ENCODE measurements around the gene LINGO3. TPM values are rescaled to one million over a fixed set of nuclear protein-coding genes. Genes with fewer than 3 reads are reported as not detected.

LINGO3 gene
- total RNA-seq, 3 donors from 2014 or later (not counting 1 experiment from before 2014, with no cell fraction given), result 0.68 to 1.0 (median 0.84) TPM

DNA sequence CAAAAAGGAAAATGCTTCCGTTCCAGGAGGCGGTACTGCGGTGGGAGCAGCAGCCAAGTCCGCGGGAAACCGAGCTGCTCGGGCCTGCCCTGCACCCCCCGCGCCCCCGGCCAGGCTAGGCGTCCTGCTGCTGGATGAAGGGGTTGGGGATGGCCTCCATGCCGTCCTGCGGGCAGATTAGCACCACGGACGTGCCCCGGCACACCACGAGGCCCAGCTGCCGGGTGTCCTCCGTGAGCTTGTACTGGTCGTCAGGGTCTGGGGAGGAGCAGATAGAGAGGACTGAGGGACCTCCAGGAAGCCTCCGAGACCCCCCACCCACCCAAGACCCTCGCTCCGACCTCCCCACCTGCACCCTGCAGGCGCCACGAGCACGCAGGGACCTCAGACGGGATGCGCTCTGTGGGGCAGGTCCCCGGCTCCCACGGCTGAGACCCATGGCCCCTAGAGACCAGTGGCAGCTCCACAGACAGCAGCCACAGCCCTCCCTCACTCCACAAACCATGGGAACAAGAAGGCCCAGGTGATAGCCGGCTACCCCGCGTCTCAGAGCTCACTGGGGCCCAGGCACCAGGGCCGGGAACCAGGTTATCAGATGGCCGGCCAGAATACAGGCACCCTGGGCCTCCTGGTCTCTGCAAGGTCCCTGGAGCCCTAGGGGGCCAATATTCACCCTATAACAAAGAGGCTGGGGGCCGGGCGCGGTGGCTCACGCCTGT, 13.8 kb upstream of the LINGO3 start:
- ATAC-seq (no peak), DNase-seq (no peak)
- peaks cover 34% of the 10 kb centered on the region for H3K4me1 ChIP-seq (ENCODE audit: control insufficient read depth, insufficient read depth, low read length)
- WGBS (ENCODE audit: insufficient coverage), result 94% methylated on average over 39 of the region's 39 CpGs
- TF ChIP-seq, protein P1, sequence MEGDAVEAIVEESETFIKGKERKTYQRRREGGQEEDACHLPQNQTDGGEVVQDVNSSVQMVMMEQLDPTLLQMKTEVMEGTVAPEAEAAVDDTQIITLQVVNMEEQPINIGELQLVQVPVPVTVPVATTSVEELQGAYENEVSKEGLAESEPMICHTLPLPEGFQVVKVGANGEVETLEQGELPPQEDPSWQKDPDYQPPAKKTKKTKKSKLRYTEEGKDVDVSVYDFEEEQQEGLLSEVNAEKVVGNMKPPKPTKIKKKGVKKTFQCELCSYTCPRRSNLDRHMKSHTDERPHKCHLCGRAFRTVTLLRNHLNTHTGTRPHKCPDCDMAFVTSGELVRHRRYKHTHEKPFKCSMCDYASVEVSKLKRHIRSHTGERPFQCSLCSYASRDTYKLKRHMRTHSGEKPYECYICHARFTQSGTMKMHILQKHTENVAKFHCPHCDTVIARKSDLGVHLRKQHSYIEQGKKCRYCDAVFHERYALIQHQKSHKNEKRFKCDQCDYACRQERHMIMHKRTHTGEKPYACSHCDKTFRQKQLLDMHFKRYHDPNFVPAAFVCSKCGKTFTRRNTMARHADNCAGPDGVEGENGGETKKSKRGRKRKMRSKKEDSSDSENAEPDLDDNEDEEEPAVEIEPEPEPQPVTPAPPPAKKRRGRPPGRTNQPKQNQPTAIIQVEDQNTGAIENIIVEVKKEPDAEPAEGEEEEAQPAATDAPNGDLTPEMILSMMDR (IDR thresholded peaks at IDR 0.05), result no peak
- Mint-ChIP-seq H3K36me3 (no peaks in the 10 kb centered on the region), H3K27ac (no peak overlapping the region), H3K9me3 (no peaks in the 10 kb centered on the region), H3K4me3 (no peak overlapping the region), H3K27me3 (ENCODE audit: low read depth in 2 of 2) (no peaks in the 10 kb centered on the region), H3K4me1 (peaks cover 9 to 16% of the 10 kb centered on the region in 2 donors)
- H3K4me3 ChIP-seq (ENCODE audit: low read length), result no peak overlapping the region
- intact Hi-C loops (cut with micrococcal nuclease), result loop anchor here (10.0 kb wide), 1 partner anchor 47 kb away; no protein-coding TSS in a partner anchor
- H3K27ac ChIP-seq (ENCODE audit: low read length), result no peak overlapping the region
- no peaks in the 10 kb centered on the region for H3K27me3 ChIP-seq (ENCODE audit: control insufficient read depth, insufficient read depth, low read length)
- peaks cover 11% of the 10 kb centered on the region for H3K36me3 ChIP-seq (ENCODE audit: control insufficient read depth, insufficient read depth, low read length)
- H3K9me3 ChIP-seq (ENCODE audit: control insufficient read depth, insufficient read depth, low read length), result no peaks in the 10 kb centered on the region

DNA sequence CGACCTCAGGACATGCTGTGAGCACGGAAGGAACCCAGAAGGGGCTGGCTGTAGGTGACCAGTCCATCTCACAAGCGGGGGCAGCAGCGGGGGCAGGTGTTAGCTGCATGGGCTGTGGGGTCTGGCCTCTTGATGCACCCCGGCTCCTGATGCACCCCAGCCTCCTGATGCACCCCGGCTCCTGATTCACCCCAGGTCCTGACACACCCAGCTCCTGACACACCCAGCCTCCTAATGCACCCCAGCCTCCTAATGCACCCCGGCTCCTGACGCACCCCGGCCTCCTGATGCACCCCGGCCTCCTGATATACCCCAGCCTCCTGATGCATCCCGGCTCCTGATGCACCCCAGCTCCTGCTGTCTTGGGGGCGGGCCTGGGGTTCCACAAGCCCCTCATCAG, 13.0 kb upstream of the LINGO3 start:
- ATAC-seq (no peak), DNase-seq (no peak)
- H3K4me3 Mint-ChIP-seq, result no peak overlapping the region
- H3K27ac Mint-ChIP-seq, result no peak overlapping the region
- Histone ChIP-seq H3K4me3 (ENCODE audit: low read length) (no peak overlapping the region), H3K36me3 (ENCODE audit: control insufficient read depth, insufficient read depth, low read length) (peaks cover 10% of the 10 kb centered on the region), H3K9me3 (ENCODE audit: control insufficient read depth, insufficient read depth, low read length) (no peaks in the 10 kb centered on the region), H3K27ac (ENCODE audit: low read length) (no peak overlapping the region), H3K4me1 (ENCODE audit: control insufficient read depth, insufficient read depth, low read length) (peaks cover 32% of the 10 kb centered on the region), H3K27me3 (ENCODE audit: control insufficient read depth, insufficient read depth, low read length) (no peaks in the 10 kb centered on the region)
- TF ChIP-seq, protein P1 (IDR thresholded peaks at IDR 0.05), result no peak
- no peaks in the 10 kb centered on the region for H3K9me3 Mint-ChIP-seq
- WGBS (ENCODE audit: insufficient coverage), result 97% methylated on average over 12 of the region's 12 CpGs
- peaks cover 8 to 12% of the 10 kb centered on the region in 2 donors for H3K4me1 Mint-ChIP-seq
- H3K27me3 Mint-ChIP-seq (ENCODE audit: low read depth in 2 of 2), result no peaks in the 10 kb centered on the region
- no peaks in the 10 kb centered on the region for H3K36me3 Mint-ChIP-seq
- intact Hi-C loops (cut with micrococcal nuclease), result loop anchor here (10.0 kb wide), 1 partner anchor 46 kb away; no protein-coding TSS in a partner anchor

DNA sequence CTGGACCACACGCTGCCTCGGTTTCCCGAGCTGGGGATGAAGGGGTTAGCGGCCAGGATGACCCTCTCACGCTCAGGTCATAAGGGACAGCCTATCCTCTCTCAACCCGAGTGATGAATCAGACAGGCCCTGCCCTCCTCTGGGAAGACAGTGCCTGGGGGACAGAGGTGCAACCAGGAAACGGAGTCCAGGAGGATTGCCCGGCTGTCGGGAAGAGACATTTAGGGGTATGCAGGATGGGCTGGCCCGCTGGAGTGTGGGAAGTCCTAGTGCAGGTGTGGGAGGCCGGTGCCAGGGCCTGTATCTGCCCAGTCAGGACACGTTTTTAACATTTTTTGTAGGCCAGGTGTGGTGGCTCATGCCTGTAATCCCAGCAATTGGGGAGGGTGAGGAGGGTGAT, 12.1 kb upstream of the LINGO3 start:
- Mint-ChIP-seq H3K36me3 (peaks cover 3% of the 10 kb centered on the region), H3K27me3 (ENCODE audit: low read depth in 2 of 2) (peaks cover 1 to 2% of the 10 kb centered on the region in 2 donors), H3K9me3 (peaks cover 0 to under 1% of the 10 kb centered on the region in 2 donors), H3K27ac (no peak overlapping the region), H3K4me3 (no peak overlapping the region), H3K4me1 (peaks cover 8 to 9% of the 10 kb centered on the region in 2 donors)
- TF ChIP-seq, protein P1 (IDR thresholded peaks at IDR 0.05), result no peak
- ATAC-seq (no peak), DNase-seq (no peak)
- WGBS (ENCODE audit: insufficient coverage), result 93% methylated on average over 12 of the region's 12 CpGs
- H3K27ac ChIP-seq (ENCODE audit: low read length), result no peak overlapping the region
- intact Hi-C loops (cut with micrococcal nuclease), result loop anchor here (10.0 kb wide), 1 partner anchor 45 kb away; no protein-coding TSS in a partner anchor
- no peaks in the 10 kb centered on the region for H3K9me3 ChIP-seq (ENCODE audit: control insufficient read depth, insufficient read depth, low read length)
- no peak overlapping the region for H3K4me3 ChIP-seq (ENCODE audit: low read length)
- H3K36me3 ChIP-seq (ENCODE audit: control insufficient read depth, insufficient read depth, low read length), result peaks cover 5% of the 10 kb centered on the region
- H3K27me3 ChIP-seq (ENCODE audit: control insufficient read depth, insufficient read depth, low read length), result no peaks in the 10 kb centered on the region
- H3K4me1 ChIP-seq (ENCODE audit: control insufficient read depth, insufficient read depth, low read length), result peaks cover 29% of the 10 kb centered on the region

Data from natural killer cell (primary cell).